Uterus (tissue), 4 donors: ENCODE data around the gene CALU. TPM values are rescaled to one million over a fixed set of nuclear protein-coding genes. Genes with fewer than 3 reads are reported as not detected.

Experiments used
- DNase-seq, 2 donors: peaks; one replicate each; pipeline ENCODE4 v3.0.0-alpha.2; 2019 to 2020
- H3K27ac ChIP-seq, 2 donors: fragments of 200-600 bp; sonication (generic); 1 replicate in 1 of 2; 2 replicates in 1 of 2; pipeline ENCODE4 v1.5.1; 2016 to 2018
- H3K27me3 ChIP-seq, 2 donors: fragments of 200-600 bp; sonication (generic); one replicate each; pipeline ENCODE4 v1.5.1; 2018 to 2019; ENCODE audit warnings: control low read depth in 1 of 2
- H3K36me3 ChIP-seq, 2 donors: fragments of 200-600 bp; sonication (generic); one replicate each; pipeline ENCODE4 v1.5.1; 2019; ENCODE audit warnings: control low read depth in 1 of 2
- H3K4me1 ChIP-seq, 2 donors: fragments of 200-600 bp; sonication (generic); one replicate each; pipeline ENCODE4 v1.5.1; 2018 to 2019; ENCODE audit warnings: control low read depth in 1 of 2
- H3K4me3 ChIP-seq, 2 donors: fragments of 200-600 bp; sonication (generic); 1 replicate in 1 of 2; 2 replicates in 1 of 2; pipeline ENCODE4 v1.5.1; 2018 to 2019; ENCODE audit warnings: mild to moderate bottlenecking in 1 of 2
- H3K9me3 ChIP-seq, 2 donors: fragments of 200-600 bp; sonication (generic); one replicate each; pipeline ENCODE4 v1.5.1; 2019; ENCODE audit warnings: control low read depth in 1 of 2
- CTCF ChIP-seq, 4 experiments: fragments of 200-600 bp in 2 of 4; fragments of 450-650 bp in 2 of 4; sonication (generic) in 2 of 4; IDR thresholded peaks; one replicate each; pipeline ENCODE4 v1.5.1; 2016 to 2019; ENCODE audit warnings: antibody characterized with exemption in 4 of 4, mild to moderate bottlenecking in 2 of 4, moderate library complexity in 1 of 4
- POLR2A ChIP-seq, 2 donors: fragments of 450-650 bp; IDR thresholded peaks; one replicate each; pipeline ENCODE4 v1.6.1; 2016; ENCODE audit warnings: antibody characterized with exemption in 2 of 2, mild to moderate bottlenecking in 1 of 2, moderate library complexity in 1 of 2
- intact Hi-C: fragments of 100-400 bp; cut with DNase I; formaldehyde crosslinking; loops from one replicate; pipeline ENCODE4 v1.15.1; 2023; ENCODE audit warnings: low total_unique reads
- total RNA-seq, 4 donors: library from RNA; depleted of rRNA in 3 of 4; stranded (reverse); fragments of >200 nt in 3 of 4; gene quantifications; one replicate each; pipeline versions ENCODE4 v1.1.0 to v1.2.4, GENCODE V29; 2014 to 2023
- donor health status: DM: yes; HTN: yes; CAD: no.

CALU gene
- total RNA-seq, 4 donors from 2014 or later, result 83.0 to 334 (median 108) TPM

GRCh38 chr7:128757203-128757602, 18.0 kb downstream of the CALU start:
- no peak for DNase-seq
- no peaks in the 10 kb centered on the region for H3K27me3 ChIP-seq
- TF ChIP-seq POLR2A (IDR thresholded peaks at IDR 0.05), result no peak
- TF ChIP-seq CTCF (IDR thresholded peaks at IDR 0.05), result no peak
- H3K4me1 ChIP-seq, result peaks cover 0 to 3% of the 10 kb centered on the region in 2 donors
- H3K27ac ChIP-seq, result peak overlapping the region; percentile 73 to 81
- no peaks in the 10 kb centered on the region for H3K36me3 ChIP-seq
- intact Hi-C loops, result no loop called here
- H3K9me3 ChIP-seq, result no peaks in the 10 kb centered on the region
- H3K4me3 ChIP-seq, result no peak overlapping the region

GRCh38 chr7:128758553-128758952, 19.4 kb downstream of the CALU start:
- no peak for DNase-seq
- intact Hi-C loops, result no loop called here
- H3K27me3 ChIP-seq, result no peaks in the 10 kb centered on the region
- H3K4me3 ChIP-seq, result no peak overlapping the region
- H3K4me1 ChIP-seq, result peaks cover 0 to 3% of the 10 kb centered on the region in 2 donors
- H3K27ac ChIP-seq, result peak overlapping the region in 1 of 2 donors; percentile 81
- H3K9me3 ChIP-seq, result no peaks in the 10 kb centered on the region
- no peak for TF ChIP-seq CTCF (IDR thresholded peaks at IDR 0.05)
- TF ChIP-seq POLR2A (IDR thresholded peaks at IDR 0.05), result no peak
- H3K36me3 ChIP-seq, result no peaks in the 10 kb centered on the region

GRCh38 chr7:128759242-128759641, 20.1 kb downstream of the CALU start:
- H3K4me1 ChIP-seq, result peaks cover 0 to 3% of the 10 kb centered on the region in 2 donors
- DNase-seq, result no peak
- no peaks in the 10 kb centered on the region for H3K27me3 ChIP-seq
- no peak overlapping the region for H3K4me3 ChIP-seq
- TF ChIP-seq POLR2A (IDR thresholded peaks at IDR 0.05) (no peak), CTCF (IDR thresholded peaks at IDR 0.05) (no peak)
- H3K9me3 ChIP-seq, result no peaks in the 10 kb centered on the region
- no peak overlapping the region for H3K27ac ChIP-seq
- H3K36me3 ChIP-seq, result no peaks in the 10 kb centered on the region
- intact Hi-C loops, result no loop called here

GRCh38 chr7:128763541-128763940, 24.4 kb downstream of the CALU start:
- no peak for TF ChIP-seq POLR2A (IDR thresholded peaks at IDR 0.05)
- TF ChIP-seq CTCF (IDR thresholded peaks at IDR 0.05), result no peak
- DNase-seq, result no peak
- intact Hi-C loops, result no loop called here
- no peaks in the 10 kb centered on the region for H3K4me1 ChIP-seq
- H3K9me3 ChIP-seq, result no peaks in the 10 kb centered on the region
- no peak overlapping the region for H3K4me3 ChIP-seq
- H3K27ac ChIP-seq, result no peak overlapping the region
- no peaks in the 10 kb centered on the region for H3K27me3 ChIP-seq
- no peaks in the 10 kb centered on the region for H3K36me3 ChIP-seq

- Histone ChIP-seq H3K36me3 (no peaks in the 10 kb centered on the region), H3K27ac (no peak overlapping the region)
- intact Hi-C loops, result no loop called here
These were observed 28.4 kb downstream of the CALU start for GRCh38 chr7:128767475-128768110.

More at GRCh38 chr7:128767475-128768110, 28.4 kb downstream of the CALU start:
- Histone ChIP-seq H3K4me1 (no peaks in the 10 kb centered on the region), H3K27me3 (no peaks in the 10 kb centered on the region), H3K9me3 (no peaks in the 10 kb centered on the region), H3K4me3 (no peak overlapping the region)
- TF ChIP-seq CTCF (IDR thresholded peaks at IDR 0.05) (no peak), POLR2A (IDR thresholded peaks at IDR 0.05) (no peak)
- DNase-seq, result no peak
